GM20431 (cell line): ENCODE results near the gene NAV2.

ENCODE experiments used
- in situ Hi-C: fragments of 300-500 bp; cut with MseI, MboI; formaldehyde crosslinking; loops from one replicate; pipeline ENCODE4 v1.15.0; 2020; ENCODE audit warnings: low sequenced_read_pairs; ENCODE audit not compliant: unreplicated experiment

The NAV2 gene

DNA sequence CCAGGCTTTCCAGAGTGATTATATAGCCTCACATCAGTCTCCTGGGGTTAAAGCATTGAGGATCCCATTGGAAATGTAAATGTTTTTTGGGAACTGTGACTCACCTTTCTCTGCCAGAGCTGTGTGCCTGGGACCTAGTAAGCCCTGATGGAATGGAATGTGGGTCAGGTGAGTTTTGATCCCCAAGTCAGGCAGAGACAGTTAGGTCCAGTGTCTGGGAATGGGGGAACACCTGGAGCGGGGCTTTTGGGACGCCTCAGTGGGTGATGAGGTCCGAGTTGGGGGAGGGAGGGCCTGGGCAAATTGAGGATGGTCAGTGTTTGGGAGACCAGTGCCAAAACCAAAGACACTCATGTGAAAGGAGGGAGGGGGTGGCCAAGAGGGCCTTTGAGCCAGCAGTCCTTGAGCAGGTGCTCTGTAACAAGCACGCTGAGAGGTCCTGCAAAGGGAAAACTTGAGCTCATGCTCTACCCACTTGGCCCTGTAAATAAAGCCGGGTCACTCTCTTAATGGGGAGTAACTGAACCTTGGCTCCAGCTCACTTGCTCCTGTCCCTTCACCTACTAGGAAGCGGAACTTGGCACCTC, 104.7 kb downstream of the NAV2 start:
- in situ Hi-C loops: no loop called here

DNA sequence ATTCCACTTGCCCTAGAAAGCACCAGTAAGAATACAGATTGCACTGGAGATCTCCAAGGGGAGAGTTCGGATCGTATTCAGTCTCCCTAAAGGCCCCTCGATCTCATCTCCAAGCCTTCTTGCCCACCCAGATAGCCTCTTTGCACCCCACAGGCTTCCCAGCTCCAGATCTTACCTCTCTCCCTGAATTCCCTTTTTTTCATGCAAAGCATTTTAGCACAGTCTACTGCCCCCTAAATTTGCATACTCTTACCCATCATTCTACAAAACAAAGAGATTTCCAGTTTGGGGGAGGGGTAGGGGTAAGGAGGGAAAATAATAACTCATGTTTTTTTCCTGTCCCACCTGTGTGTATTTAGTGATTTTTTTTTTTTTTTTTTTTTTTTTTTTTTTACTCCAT, 105.2 kb downstream of the NAV2 start:
- in situ Hi-C loops: no loop called here

DNA sequence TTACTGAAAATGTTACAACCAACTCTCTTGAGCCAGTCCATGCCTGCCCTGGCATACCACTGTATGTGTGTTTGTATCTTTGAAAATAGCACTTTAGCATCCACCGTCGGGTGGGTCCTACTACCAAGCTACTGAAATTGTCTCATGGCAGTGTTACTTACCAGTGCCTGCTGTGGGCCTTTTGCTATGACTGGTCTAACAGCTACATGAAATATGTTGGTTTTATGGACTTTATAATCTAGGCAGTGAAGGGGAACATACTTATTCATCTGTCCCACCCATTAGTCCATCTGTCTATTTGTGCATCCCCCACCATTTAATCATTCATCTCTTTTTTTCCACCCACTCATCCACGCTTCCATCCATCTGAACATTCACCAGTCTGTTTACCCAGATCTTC, 106.0 kb downstream of the NAV2 start:
- in situ Hi-C loops: no loop called here

DNA sequence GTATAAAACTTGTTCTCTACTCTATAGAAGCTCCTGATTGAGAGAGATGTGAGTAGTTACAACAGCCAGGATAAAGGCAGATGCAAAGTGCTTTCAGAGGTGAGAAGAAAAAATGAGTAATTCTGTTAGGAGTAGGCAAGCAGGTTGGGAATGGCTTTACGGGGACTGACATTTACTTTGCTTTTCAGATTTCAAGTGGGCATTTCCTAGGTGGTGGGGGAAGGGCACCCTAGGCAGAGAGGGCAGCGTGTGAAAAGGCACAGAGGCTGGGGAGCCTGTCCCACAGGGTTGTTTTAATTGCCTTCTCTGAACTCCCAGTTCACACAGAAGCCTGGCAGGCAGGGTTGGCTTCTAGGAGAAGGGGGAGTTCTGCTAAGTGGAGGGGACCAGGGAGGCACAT, 106.5 kb downstream of the NAV2 start:
- in situ Hi-C loops: no loop called here

DNA sequence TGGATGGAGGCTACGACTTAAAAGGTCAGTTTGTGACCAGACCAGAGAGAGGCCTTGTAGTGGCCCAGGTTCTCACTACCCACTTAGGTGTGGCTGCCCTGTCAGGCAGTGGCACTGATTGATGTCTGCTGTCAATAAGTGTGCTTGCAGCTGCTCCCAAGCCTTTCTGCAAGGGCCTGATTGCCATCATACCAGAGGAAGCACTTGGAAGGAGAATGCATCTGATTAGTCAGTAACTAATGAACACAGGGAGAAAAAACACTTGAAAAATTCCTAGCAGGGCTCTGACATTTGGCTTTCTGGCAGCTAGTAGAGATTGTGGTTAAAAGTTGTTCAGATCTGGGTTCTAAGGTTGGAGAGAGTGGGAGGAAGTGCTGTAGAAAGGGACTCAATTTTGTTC, 107.5 kb downstream of the NAV2 start:
- in situ Hi-C loops: no loop called here

DNA sequence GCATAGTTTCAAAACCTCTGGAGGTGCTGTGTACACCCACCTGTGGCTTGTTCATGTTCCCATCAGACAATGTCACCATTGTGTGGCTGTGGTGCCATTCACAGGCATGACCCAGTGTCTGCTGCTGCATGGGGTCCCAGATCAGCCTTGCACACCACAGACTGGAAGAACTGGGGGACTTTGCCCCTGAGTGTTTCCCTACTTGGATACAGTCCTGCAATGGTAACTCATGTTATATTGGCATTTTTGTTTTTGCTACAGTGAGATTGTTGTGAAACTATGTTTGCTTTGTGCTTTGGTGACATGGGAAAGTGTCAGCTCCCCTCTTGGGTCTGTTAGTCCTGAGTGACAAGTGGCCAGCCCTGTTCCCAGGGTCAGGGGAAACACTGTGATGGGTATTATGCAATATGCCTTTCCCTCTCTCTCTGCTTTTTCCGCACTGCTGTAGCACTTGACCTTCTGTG, 108.8 kb downstream of the NAV2 start:
- in situ Hi-C loops: no loop called here

DNA sequence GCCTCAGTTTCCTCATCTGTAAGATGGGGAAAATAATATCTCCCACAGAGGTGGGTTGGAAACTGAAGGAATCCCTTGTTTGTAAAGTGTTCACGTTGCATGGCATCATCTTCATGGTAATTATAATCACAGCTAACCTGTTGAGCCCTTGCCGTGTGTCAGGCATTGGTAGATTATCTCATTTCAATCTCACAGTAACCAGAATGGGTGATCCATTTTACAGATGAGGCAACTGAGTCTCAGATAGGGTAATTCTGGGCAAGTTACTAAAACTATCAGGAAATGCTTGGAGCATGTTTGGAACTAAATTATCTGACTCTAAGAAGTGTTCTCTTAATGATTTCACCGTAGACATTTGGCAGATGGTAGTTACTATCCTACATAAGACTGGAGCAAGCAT, 109.4 kb downstream of the NAV2 start:
- in situ Hi-C loops: no loop called here

DNA sequence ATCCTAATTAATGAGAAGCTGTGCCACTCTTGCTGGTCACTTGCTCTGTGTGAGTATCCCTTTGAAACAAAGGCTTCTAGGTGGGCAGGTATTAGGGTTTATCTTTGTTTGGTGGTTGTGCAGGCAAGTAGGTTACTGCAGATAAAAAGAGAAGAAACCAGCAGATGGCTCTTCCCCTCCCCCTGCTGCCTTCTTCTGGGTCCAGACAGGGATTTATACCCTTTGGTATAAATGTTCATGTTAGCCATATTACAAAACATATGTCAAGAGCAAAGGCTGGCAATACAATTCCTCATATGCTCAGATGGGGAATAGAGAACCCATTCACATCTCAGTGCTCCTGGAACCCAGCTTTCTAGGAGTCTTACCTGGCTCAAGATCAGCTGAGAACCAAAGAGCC, 109.9 kb downstream of the NAV2 start:
- in situ Hi-C loops: no loop called here

DNA sequence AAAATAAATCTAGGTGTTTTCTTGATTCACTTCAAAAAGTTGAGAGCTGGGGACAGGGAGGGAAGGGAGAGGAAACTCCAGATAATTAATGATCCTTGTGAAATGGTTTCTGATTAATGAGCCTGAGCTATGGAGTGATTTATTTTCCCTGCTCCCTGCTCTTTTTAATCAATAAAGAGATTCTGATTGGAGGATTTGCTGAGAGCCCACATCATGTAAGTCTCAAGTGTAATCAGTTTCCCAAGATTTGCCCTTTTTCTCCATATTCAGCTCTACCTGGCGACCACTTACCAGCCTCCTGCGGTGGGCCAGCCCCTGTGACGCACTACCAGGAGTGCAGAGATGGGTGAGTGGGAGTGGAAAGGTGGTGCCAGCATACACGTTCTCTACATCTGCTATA, 114.0 kb downstream of the NAV2 start:
- in situ Hi-C loops: no loop called here

DNA sequence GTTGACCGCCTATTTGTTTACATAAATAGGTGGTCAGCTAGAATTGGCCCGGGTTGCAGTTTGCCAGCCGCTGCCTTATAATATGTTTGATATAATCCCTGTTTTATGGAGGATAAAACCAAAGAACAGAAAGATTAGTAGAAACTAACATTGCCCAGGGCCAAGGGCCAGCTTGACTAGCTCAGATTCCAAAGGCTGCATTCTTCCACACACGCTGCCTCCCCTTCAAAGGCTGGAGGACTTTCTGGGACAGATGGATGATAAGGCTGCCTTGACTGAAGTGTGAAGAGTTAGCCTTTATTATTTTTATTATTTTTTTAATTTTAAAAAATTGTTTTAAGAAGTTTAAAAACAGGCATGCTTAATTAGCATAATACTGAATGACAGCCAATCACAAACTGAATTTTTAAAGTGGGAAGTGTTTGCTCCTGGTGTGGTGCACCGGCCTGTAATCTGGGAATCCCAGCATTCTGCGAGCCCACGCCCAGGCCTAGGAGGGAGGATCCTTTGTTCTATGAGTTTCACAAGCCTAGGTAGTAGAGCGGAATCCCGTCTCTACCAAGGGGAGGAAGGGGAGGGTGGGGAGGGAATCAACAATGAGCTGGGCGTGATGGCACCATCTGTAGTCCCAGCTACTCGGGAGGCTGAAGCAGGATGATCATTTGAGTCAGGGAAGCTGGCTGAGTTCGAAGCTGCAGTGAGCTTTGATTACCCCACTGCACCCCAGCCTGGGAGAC, 114.9 kb downstream of the NAV2 start:
- in situ Hi-C loops: no loop called here

DNA sequence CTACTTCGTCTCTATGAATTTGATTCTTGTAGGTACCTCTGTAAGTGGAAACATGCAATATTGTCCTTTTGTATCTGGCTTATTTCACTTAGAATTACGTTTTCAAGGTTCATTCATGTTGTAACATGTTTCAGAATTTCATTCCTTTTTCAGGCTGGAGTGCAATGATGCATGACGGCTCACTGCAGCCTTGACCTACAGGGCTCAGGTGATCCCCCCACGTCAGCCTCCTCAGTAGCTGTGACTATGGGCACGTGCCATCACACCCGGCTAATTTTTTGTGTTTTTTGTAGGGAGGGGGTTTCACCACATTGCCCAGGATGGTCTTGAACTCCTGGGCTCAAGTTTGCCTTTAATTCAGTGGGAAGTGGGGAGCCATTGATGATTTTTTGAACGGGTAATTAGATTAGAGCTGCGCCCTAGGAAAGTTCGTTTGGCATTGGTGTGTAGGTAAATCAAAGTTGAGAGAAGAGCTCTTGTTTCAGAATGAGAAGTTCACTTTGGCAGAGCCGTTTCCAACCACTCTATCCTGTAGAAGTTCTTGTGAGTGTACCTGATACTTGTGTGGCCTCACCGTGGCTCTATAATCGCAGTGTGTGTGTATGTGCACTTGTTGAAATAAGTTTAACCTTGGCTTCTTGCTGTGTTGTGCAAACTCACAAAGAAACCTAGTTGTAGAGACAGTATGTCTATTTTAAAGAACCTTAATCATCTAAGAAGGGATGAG, 115.9 kb downstream of the NAV2 start:
- in situ Hi-C loops: no loop called here

DNA sequence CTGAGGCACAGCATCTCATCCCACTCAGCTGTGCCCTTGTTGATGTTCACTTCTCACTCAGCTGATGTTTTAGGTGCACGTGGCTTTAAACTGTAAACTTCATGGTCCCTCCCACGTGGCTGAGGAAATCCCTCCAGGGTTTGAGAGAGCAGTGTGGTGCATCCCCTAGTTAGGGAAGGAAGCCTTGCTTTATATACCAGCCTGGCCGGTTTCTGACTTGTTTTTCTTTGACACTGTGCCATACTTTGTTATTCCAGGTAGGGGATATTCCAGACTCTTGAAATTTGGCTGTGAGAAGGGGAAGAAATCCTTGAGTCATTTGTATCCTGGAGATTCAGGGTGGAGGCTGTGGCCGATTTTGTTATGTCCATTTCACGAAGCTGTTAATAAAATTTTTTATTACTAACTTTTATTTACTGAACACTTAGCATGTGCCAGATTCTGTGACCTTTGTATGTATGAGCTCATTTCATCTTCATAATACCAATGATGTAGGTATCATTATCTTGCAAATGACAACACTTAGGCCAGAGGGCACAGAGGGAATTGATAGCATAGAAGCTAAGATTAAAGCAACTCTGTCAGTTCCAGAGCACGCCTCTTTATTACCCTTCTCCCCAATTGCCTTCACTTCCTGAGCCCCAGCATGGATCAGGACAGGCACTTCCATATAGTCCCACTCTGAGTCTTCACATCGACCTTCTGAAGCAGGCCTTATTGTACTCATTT, 116.6 kb downstream of the NAV2 start:
- in situ Hi-C loops: no loop called here

DNA sequence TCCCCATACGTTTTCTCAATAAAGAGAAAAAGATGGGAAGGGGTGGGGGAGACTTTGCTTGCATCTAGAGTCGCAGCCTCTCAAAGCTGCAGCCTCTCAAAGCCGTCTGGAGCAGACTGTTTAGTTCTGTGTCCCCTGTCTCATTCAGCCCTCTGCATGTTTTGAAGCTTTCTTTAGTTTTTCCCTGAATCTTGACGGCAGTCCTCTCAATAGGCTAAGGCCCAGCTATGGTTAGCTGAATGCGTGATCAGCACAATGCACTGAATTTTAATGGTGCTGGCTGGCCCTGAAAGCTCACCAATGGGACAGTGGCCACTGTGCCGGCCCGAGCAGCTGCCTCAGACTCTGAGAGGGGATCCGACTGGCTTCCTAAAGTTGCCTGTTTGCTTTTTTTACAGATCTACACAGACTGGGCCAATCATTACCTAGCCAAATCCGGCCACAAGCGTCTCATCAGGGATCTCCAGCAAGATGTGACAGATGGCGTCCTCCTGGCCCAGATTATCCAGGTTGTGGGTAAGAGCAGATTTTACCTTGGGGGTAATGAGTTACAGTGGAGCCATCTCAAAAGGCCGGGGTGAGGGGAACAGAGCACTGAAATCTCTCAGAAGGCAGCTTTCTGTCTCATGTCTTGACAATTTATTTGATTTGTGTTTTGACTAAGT, 119.6 kb downstream of the NAV2 start:
- in situ Hi-C loops: no loop called here

DNA sequence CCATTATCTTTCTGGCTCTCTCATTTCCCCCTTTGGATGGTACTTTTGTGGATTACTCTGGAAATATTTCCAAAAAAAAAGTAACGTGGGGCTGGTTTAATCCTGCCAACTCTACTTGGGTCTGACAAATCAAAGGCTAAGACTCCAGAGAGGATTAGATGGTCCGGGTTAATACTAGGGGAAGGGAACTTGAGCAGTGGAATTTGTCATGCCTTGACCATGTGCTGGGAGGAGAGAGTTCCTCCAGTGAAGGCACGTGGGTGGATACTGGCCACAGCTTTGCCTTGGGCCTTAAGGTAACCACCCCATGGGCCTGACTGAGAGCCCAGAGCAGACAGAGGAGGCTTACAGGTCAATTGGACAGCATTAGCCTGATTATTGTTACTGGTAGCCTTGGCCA, 120.3 kb downstream of the NAV2 start:
- in situ Hi-C loops: no loop called here

DNA sequence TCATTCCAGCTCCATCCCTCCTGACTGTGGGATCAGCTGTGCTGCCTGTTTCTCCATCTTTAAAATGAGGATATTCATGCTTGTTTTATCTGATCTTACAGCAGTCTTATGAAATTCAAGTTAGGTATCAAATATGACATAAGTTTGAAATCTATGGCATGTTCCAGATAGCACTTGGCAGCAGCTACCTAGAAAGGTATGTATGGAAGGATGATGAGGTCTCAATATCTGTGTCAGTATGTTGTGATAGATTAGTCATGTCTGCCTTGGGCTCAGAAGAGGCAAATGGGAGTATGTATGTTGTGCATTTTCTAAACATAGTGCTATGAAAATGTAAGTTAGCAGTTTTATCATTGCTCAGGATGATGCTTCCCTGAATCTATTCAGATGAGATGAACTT, 122.1 kb downstream of the NAV2 start:
- in situ Hi-C loops: no loop called here

DNA sequence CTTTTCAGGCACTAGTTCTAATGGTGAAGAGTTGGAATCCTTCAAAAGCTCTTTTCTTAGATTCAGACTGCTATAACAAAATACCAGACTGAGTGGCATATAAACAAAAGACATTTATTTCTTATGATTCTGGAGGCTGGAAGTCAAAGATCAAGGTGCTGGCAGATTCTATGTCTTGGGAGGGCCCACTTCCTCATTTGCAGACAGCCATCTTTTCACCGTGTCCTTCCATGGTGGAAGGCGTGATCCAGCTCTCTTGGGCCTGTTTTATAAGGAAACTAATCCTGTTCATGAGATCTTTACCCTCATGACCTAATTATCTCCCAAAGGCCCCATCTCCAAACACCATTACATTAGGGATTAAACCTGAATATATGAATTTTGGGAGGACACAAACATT, 124.0 kb downstream of the NAV2 start:
- in situ Hi-C loops: no loop called here

DNA sequence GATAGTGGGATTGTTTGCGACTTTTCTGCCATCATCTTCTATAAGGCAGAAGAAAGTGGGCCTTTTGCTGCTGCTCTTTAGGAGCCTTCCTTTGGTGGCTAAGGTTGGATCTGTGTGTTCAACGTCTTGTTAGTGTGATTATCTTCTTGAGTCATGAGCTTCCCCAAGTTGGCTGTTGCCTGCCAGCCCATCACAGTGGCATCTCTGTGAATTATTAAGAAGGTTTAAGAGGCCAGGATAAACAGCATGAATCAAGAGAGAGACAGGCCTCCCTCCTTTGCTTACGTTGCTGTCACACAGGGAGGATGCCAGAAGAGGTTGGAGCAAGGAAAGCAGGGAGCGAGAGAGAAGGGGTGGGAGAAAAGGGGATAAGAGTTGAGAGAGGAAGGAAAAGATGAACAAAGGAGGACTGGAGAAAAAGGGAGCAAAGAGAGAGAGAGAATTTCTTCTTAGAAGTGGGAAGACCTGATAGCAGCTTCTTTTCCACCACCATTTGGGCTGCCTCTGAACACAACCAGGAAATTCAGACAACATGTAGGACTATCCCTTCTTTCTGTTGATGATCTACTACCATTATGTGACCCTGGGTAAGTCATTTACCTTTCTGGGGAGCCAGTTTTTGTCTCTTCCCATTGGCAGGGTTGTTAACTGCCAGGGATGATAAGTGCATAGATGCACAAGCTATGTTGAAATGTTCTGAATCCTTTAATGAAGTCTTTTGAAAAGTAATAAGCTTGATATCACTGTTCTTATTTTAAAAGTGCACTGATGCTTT, 126.5 kb downstream of the NAV2 start:
- in situ Hi-C loops: no loop called here

DNA sequence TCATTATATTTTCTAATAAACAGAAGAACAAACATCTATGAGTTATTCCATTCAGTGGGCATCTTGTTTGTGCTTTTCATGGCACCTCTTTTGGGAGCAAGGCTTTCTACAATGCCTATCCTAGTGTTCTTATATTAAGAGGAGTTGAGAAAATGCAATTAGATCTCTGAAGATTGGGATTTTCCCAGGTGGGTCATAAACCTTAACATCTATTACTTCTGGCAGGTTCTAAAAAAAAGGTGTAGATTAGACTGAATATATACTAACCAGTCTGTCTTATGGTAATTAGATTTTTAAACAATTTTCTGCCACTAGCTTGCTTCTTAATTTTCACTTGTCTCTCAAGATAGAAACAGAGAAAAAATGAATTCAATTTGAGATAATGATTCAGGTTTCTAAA, 128.3 kb downstream of the NAV2 start:
- in situ Hi-C loops: no loop called here

DNA sequence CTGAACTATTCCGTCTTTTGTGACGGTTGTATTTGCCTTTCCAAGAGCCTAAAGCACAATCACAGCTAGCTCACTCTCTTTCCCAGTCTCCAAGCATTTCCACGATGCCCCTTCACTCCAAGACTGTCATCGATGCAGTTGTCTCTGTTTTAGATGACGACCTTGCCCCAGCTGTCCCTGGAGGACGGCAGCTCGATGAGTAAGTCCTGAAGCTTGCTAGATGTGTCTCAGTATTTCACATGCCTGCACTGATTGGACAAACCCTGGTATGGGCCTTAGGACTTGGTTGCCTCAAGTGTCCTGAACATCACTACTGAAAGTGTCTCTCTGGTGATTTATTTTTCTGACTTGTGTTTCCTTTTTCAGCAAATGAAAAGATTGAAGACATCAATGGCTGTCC, 129.9 kb downstream of the NAV2 start:
- in situ Hi-C loops: no loop called here

DNA sequence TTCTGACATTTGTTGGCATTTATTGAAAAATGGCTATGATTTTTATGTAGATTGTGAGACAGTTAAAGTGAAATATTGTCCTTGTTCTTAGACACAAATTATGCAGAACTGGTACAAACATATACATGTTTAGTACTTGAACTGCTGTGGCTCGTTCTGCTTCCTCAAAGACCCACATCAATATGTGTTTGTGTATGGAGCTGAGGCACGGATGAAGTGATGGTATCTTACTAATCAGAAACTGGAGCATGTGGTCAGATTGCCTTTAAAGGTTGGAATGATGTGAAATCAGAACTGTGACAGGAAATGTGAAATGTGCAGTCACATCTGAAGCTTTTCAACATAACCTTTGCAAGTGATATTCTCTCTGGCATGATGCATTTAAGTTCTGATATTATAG, 130.4 kb downstream of the NAV2 start:
- in situ Hi-C loops: no loop called here
